Neural cell (in vitro differentiated cells): ENCODE measurements around the gene WFS1.

Experiments used
- CTCF ChIP-seq: fragments of 450-650 bp; IDR thresholded peaks from 2 replicates; pipeline ENCODE4 v1.5.1; 2014; ENCODE audit warnings: antibody characterized with exemption, mild to moderate bottlenecking, moderate library complexity; ENCODE audit not compliant: poor library complexity, severe bottlenecking
- EZH2 ChIP-seq: fragments of 200-600, 300-800 bp; shearing (Covaris generic), sonication (generic); IDR thresholded peaks from 2 replicates; pipeline ENCODE4 v1.6.1; 2014; ENCODE audit warnings: antibody characterized with exemption, low read length, borderline replicate concordance, mild to moderate bottlenecking; ENCODE audit not compliant: insufficient read depth, poor library complexity, severe bottlenecking
- POLR2AphosphoS5 ChIP-seq: IDR thresholded peaks from 2 replicates; pipeline ENCODE4 v1.6.1; 2012
- REST ChIP-seq: IDR thresholded peaks from 2 replicates; pipeline ENCODE4 v1.6.1; 2012; ENCODE audit warnings: borderline replicate concordance
- SMC3 ChIP-seq: fragments of 450-650 bp; conservative IDR thresholded peaks from 2 replicates; pipeline ENCODE4 v1.6.1; 2014; ENCODE audit warnings: antibody characterized with exemption, mild to moderate bottlenecking, moderate library complexity; ENCODE audit not compliant: poor library complexity

- TF ChIP-seq SMC3 (no peak), POLR2AphosphoS5 (no peak), REST (no peak), EZH2 (no peak), CTCF (no peak)
These were observed 30.2 kb upstream of the WFS1 start for GRCh38 chr4:6239486-6239885.
